HG03354 (cell line): ENCODE data around the gene KLHL30.
"Not testable (repeated sequence)": the region's sequence is repeated elsewhere in the genome, so short reads cannot be mapped to it uniquely, and the experiment has no call there.

Experiments used
- ATAC-seq: cut with Tn5 transposase; IDR thresholded peaks from one replicate; pipeline ENCODE4 v1.9.1; 2021; ENCODE audit warnings: mild to moderate bottlenecking; ENCODE audit not compliant: unreplicated experiment, poor library complexity, severe bottlenecking

The KLHL30 gene

DNA sequence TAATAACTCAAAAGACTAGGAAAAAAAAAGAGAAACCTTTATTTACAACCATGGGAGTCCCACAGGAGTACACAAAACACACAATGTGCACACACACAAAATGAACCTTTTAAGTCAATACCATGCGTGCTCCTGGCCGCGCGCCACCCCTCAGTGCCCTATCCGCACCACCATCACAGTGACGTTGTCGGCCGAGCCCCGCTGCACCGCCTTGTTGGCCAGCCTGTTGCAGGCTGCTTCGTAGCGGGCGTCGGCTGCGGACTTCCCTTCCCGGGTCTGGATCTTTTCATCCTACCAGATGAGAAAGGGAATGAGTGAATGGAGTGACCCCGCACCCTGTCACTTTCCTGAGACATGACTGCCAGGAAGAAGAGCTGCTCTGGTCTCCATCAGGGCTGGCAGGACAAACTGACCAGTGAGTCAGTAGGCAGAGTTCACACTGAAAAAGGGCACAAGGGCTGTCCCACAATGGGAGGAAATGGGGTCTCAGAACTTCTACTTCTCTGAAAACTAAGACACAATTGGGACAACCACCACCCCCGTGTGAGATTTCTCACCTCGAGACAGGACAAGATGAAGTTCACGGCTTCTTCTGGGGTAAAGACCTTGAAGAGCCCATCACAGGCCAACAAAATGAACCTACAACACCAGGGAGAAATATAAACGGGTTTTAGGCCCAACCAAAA, 32.1 kb downstream of the KLHL30 start:
- no peak for ATAC-seq

DNA sequence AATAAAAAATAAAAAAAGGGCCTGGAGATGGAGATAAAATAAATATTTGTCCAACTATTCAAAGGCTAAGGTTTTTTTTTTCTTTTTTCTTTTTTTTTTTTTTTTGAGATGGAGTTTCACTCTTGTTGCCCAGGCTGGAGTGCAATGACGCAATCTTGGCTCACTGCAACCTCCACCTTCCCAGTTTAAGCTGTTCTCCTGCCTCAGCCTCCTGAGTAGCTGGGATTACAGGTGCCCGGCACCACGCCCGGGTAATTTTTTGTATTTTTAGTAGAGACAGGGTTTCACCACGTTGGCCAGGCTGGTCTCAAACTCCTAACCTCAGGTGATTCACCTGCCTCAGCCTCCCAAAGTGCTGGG, 32.6 kb downstream of the KLHL30 start:
- ATAC-seq = not testable (repeated sequence)

- ATAC-seq = no peak
Measured at GRCh38 chr2:238171575-238172187, 33.2 kb downstream of the KLHL30 start.

GRCh38 chr2:238172439-238172838, 34.0 kb downstream of the KLHL30 start:
- no peak for ATAC-seq

- ATAC-seq = no peak
Measured at GRCh38 chr2:238173692-238174091, 35.2 kb downstream of the KLHL30 start.

DNA sequence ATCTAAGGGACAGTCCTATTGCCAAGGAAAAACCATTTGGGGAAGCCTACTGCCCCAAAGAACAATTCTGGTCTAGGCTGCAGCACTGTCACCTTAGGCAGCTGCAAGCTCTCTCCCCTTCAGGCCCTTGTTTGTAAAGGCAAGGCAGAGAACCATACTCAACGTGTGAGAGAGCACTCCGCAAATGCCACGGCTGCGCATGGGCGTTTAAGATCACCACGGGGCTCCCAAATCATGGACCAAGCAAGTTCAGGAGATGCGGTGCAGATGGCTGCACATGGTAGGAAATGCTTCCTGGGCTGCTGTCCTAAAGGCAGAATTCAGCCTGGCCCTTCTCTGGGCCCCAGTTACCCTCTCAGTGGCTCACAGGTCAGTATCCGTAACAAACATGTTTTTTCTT, 35.8 kb downstream of the KLHL30 start:
- no peak for ATAC-seq

DNA sequence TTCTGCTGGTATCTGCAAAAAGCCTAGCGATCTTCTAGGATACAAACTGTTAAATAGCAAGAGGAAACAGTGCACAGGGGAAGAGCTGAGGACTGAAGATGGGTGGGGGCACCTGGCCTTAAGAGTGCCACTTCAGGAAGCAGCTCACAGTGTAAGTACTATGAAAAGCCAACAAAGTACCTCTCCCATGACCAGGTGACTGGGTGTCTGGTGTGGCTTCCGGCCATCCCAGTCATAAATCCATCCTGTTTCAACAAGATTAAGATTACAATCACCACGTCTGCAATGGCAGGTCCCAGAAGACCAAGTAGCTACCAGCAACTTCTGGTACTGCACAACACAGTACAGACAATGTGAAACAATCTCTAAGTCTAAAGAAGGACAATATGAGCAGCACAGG, 36.2 kb downstream of the KLHL30 start:
- no peak for ATAC-seq

DNA sequence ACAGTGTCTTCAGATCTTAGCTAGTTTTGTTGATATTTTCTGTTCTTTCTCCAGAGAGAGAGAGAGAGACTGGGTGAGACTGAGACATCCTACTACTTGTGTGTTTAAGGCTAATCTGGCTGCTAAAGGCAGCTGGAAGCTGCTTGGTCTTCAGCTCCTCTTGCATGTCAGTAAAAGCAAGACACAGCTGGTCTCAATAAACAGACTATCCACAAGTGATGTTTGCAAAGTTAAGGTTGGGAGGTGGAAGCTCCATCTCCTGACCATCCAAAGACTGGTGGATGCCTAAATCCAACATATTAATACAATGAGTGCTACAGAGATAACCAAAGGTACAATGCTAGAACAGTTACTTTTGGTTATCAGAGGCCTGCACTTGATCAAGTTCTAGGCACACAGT, 38.1 kb downstream of the KLHL30 start:
- no peak for ATAC-seq

DNA sequence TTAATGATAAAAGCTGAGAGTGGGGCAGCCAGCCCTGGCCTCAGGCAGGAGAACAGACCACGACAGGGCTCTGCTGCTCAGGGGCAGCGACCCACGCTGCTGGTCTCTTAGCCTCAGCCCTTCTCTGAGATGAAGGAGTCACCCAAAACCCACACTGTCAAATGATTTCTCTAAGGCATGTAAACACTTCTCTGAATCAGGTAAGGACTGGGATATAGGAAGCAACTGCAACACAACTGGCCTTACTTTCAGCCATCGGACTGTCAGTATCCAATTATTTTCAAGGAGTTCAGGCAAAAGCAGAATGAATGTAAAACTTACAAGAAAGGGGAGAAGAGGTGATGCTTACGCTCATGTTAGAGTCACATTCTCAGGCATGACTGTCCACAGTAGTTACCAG, 42.1 kb downstream of the KLHL30 start:
- no peak for ATAC-seq

DNA sequence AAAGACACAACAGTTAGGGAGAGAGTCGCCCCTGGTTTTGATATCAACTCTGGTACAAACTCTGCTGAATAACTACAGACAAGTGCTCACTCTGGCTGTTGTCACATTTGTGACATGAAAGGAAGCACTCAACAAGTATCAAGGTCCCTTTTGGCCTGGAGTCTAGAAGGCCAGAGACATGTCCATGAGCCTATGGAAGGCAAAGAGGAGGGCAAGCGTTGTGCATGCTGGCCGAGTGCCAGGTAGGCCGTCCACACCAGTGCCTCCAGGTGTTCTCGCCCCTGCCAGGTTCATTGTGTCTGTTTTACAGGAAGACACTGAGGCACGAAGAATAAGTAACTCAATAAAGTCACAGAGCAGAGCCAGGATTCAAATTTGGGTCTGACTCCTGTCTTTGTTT, 43.9 kb downstream of the KLHL30 start:
- ATAC-seq = no peak

GRCh38 chr2:238183821-238184220, 45.4 kb downstream of the KLHL30 start:
- no peak for ATAC-seq

GRCh38 chr2:238187618-238188548, 49.4 kb downstream of the KLHL30 start:
- ATAC-seq = no peak

GRCh38 chr2:238190445-238190844, 52.0 kb downstream of the KLHL30 start:
- no peak for ATAC-seq
